HL-60 (cell line): ENCODE measurements around the gene BNIP5.

Experiments
- CTCF ChIP-seq: IDR thresholded peaks from one replicate; pipeline ENCODE4 v1.5.1; 2011; ENCODE audit warnings: low read length, control low read depth, inconsistent platforms; ENCODE audit not compliant: insufficient read depth
- GABPA ChIP-seq: IDR thresholded peaks from 2 replicates; pipeline ENCODE4 v1.6.1; 2012; ENCODE audit warnings: low read depth
- POLR2AphosphoS5 ChIP-seq: IDR thresholded peaks from 2 replicates; pipeline ENCODE4 v1.6.1; 2012; ENCODE audit warnings: low read depth
- TF ChIP-seq, protein P1 (sequence below): IDR thresholded peaks from 2 replicates; pipeline ENCODE4 v1.6.1; 2012; ENCODE audit warnings: low read depth; ENCODE audit not compliant: insufficient replicate concordance

DNA sequence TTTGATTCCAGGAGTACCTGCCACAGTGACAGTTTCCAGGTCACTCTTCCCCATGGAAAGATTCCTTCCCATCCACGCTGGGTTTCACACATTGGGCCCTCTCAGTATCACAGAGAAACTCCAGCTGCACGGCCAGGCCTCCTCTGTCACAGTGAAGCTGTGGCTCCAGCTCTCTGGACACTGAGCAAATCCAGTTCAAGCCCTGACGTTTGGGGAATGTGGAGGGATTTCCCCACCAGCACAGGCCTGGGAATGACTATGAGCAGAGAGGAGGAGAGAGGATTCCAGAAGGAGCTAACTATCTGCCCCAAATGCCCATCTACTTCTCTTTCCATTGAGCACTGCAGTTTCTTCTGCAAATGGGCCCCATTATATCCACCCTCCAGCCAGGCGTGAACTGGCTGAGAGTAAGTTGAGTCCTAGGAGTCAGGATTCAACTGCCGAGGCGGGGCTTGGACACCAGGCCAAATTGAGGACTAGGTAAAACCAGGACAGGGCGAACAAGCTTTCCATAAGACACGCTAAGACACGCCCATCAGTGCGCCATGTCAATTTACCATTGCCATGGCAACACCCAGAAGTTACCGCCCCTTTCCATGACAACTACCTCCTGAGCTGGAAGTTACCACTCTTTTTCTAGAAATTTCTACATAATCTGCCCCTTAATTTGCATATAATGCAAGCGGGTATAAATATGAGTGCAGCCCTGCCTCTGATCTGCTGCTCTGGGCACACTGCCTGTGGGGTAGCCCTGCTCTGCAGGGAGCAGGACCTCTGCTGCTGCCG lies 9.2 kb upstream of the BNIP5 start:
- TF ChIP-seq CTCF = no peak
- TF ChIP-seq POLR2AphosphoS5 = no peak
- TF ChIP-seq GABPA = no peak
- TF ChIP-seq, protein P1, sequence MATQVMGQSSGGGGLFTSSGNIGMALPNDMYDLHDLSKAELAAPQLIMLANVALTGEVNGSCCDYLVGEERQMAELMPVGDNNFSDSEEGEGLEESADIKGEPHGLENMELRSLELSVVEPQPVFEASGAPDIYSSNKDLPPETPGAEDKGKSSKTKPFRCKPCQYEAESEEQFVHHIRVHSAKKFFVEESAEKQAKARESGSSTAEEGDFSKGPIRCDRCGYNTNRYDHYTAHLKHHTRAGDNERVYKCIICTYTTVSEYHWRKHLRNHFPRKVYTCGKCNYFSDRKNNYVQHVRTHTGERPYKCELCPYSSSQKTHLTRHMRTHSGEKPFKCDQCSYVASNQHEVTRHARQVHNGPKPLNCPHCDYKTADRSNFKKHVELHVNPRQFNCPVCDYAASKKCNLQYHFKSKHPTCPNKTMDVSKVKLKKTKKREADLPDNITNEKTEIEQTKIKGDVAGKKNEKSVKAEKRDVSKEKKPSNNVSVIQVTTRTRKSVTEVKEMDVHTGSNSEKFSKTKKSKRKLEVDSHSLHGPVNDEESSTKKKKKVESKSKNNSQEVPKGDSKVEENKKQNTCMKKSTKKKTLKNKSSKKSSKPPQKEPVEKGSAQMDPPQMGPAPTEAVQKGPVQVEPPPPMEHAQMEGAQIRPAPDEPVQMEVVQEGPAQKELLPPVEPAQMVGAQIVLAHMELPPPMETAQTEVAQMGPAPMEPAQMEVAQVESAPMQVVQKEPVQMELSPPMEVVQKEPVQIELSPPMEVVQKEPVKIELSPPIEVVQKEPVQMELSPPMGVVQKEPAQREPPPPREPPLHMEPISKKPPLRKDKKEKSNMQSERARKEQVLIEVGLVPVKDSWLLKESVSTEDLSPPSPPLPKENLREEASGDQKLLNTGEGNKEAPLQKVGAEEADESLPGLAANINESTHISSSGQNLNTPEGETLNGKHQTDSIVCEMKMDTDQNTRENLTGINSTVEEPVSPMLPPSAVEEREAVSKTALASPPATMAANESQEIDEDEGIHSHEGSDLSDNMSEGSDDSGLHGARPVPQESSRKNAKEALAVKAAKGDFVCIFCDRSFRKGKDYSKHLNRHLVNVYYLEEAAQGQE = no peak
